ENCODE results near the gene IVL. TPM values are rescaled to one million over a fixed set of nuclear protein-coding genes. Genes with fewer than 3 reads are reported as not detected.

Gene IVL
- polyA plus RNA-seq, 1 of the 3 experiments (the other 2 are of a cell fraction): 0.64 TPM

DNA sequence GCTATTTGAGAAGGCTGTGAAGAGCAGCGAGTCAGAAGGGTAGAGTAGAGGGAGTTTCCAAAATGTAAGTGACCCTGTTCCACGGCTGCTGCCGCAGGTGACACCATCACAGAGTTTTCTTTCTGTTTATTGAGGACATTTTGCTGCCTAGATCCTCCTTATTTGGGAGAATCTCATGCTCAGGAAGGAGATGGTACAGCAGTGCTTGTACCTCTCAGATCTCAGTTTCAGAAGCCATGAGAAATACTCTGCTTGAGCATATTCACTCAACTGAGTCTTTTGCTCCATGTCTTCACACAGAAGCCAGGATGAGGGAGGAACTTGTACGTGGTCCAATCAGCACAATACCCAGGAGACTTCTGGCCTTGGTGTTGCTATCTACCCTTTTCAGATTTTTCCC is 47.0 kb upstream of the IVL start (continued):
- no peak for TF ChIP-seq CTCF (IDR thresholded peaks at IDR 0.05)
- no peak for TF ChIP-seq RFX5 (IDR thresholded peaks at IDR 0.05; ENCODE audit: low read length)
- TF ChIP-seq NRF1 (IDR thresholded peaks at IDR 0.05; ENCODE audit: low read depth, low read length): no peak
- no peak for TF ChIP-seq JUND (IDR thresholded peaks at IDR 0.05)
- TF ChIP-seq RAD21 (IDR thresholded peaks at IDR 0.05; ENCODE audit: low read length): no peak
- TF ChIP-seq, protein P1, sequence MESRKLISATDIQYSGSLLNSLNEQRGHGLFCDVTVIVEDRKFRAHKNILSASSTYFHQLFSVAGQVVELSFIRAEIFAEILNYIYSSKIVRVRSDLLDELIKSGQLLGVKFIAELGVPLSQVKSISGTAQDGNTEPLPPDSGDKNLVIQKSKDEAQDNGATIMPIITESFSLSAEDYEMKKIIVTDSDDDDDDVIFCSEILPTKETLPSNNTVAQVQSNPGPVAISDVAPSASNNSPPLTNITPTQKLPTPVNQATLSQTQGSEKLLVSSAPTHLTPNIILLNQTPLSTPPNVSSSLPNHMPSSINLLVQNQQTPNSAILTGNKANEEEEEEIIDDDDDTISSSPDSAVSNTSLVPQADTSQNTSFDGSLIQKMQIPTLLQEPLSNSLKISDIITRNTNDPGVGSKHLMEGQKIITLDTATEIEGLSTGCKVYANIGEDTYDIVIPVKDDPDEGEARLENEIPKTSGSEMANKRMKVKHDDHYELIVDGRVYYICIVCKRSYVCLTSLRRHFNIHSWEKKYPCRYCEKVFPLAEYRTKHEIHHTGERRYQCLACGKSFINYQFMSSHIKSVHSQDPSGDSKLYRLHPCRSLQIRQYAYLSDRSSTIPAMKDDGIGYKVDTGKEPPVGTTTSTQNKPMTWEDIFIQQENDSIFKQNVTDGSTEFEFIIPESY (IDR thresholded peaks at IDR 0.05; ENCODE audit: borderline replicate concordance, low read depth): no peak
- TF ChIP-seq YY1 (IDR thresholded peaks at IDR 0.05; ENCODE audit: low read depth): no peak
- TF ChIP-seq RCOR1 (IDR thresholded peaks at IDR 0.05; ENCODE audit: low read length): no peak

DNA sequence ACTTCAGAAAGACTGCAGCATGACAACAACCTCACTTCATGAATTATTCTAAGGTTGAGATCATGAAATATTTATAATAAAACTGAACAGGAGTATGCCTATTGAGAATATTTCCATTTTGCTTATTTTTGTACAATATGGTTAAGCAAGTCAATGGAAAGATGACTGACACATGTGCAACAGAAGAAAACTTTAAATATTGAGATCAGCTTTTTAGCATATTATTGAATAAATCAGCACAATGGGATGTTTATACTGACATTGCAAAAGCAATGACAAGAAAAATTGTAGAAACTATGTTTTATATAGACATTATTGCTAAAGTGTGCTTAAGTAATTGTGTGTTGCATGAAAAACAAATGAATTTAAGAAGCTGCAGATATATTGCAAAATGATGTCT is 43.9 kb upstream of the IVL start:
- TF ChIP-seq NRF1 (IDR thresholded peaks at IDR 0.05; ENCODE audit: low read depth, low read length) (no peak), TEAD4 (IDR thresholded peaks at IDR 0.05; ENCODE audit: borderline replicate concordance, insufficient read depth) (no peak), FOSL2 (IDR thresholded peaks at IDR 0.05; ENCODE audit: borderline replicate concordance, low read depth) (no peak), TAF1 (IDR thresholded peaks at IDR 0.05; ENCODE audit: borderline replicate concordance, low read depth, low read length) (no peak), FOXM1 (IDR thresholded peaks at IDR 0.05; ENCODE audit: low read depth) (no peak), FOXJ3 (CRISPR knock-in tag; IDR thresholded peaks at IDR 0.05) (no peak), EP300 (IDR thresholded peaks at IDR 0.05; ENCODE audit: borderline replicate concordance in 1 of 2, low read depth in 1 of 2, low read length in 1 of 2) (no peak), TCF12 (IDR thresholded peaks at IDR 0.05) (no peak), USF1 (IDR thresholded peaks at IDR 0.05; ENCODE audit: borderline replicate concordance, low read depth) (no peak), CHD2 (IDR thresholded peaks at IDR 0.05; ENCODE audit: low read length, partially characterized antibody) (no peak), CTCF (IDR thresholded peaks at IDR 0.05) (no peak), YY1 (IDR thresholded peaks at IDR 0.05; ENCODE audit: low read depth) (no peak)
- TF ChIP-seq, protein P2, sequence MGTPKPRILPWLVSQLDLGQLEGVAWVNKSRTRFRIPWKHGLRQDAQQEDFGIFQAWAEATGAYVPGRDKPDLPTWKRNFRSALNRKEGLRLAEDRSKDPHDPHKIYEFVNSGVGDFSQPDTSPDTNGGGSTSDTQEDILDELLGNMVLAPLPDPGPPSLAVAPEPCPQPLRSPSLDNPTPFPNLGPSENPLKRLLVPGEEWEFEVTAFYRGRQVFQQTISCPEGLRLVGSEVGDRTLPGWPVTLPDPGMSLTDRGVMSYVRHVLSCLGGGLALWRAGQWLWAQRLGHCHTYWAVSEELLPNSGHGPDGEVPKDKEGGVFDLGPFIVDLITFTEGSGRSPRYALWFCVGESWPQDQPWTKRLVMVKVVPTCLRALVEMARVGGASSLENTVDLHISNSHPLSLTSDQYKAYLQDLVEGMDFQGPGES (IDR thresholded peaks at IDR 0.05; ENCODE audit: low read depth, low read length): no peak
- Histone ChIP-seq H3K9me3 (no peaks in the 10 kb centered on the region), H3K9ac (no peak overlapping the region), H3K27ac (ENCODE audit: low read depth in 2 of 2, low read length in 1 of 2) (no peak overlapping the region), H3F3A (replicated peaks; ENCODE audit: insufficient read depth) (no peaks in the 10 kb centered on the region), H3K79me2 (ENCODE audit: insufficient read depth) (no peaks in the 10 kb centered on the region), H3K4me3 (ENCODE audit: low read depth in 2 of 2, low read length in 1 of 2) (no peak overlapping the region), H3K4me2 (no peak overlapping the region), H3K9me2 (no peaks in the 10 kb centered on the region), H3K4me1 (ENCODE audit: control insufficient read depth in 1 of 2, insufficient read depth in 2 of 2, low read depth in 1 of 2, low read length in 1 of 2) (no peaks in the 10 kb centered on the region), H3K36me3 (replicated peaks in 1 of 2; ENCODE audit: control insufficient read depth in 1 of 2, insufficient read depth in 2 of 2, low read length in 1 of 2) (no peaks in the 10 kb centered on the region), H3K27me3 (ENCODE audit: insufficient read depth) (no peaks in the 10 kb centered on the region; the same call in 1 of the 2 replicates), H2AFZ (ENCODE audit: low read depth) (no peak overlapping the region), H4K20me1 (ENCODE audit: insufficient read depth) (no peaks in the 10 kb centered on the region)
- DNase-seq: no peak
- ChIA-PET POLR2A (no interaction called here), CTCF (no interaction called here)
